K562 (cell line): Measurements from ENCODE around the gene SLC16A5.
"Not testable (repeated sequence)": the region's sequence is repeated elsewhere in the genome, so short reads cannot be mapped to it uniquely, and the experiment has no call there.

ENCODE experiments used
- ADNP ChIP-seq: fragments of 200-800 bp; sonication (Bioruptor generic); IDR thresholded peaks from 2 replicates; pipeline ENCODE4 v1.6.1; 2016; ENCODE audit warnings: missing genetic modification characterization, missing compliant biosample characterization
- BRCA1 ChIP-seq, 2 experiments: fragments of 450-650 bp in 1 of 2; sonication (generic) in 1 of 2; formaldehyde crosslinking in 1 of 2; IDR thresholded peaks; 2 replicates each; pipeline versions ENCODE4 v1.5.0 to v1.6.1; 2017 to 2020; ENCODE audit warnings: mild to moderate bottlenecking in 1 of 2, missing genetic modification reagents in 1 of 2
- CTCF ChIP-seq, 3 experiments: IDR thresholded peaks in 2 of 3; conservative IDR thresholded peaks in 1 of 3; 2 replicates each; pipeline ENCODE4 v1.5.1; 2011 to 2012; ENCODE audit warnings: low read length in 3 of 3, mild to moderate bottlenecking in 3 of 3, control low read depth in 2 of 3, improper control_type of control experiment in 1 of 3, inconsistent platforms in 1 of 3, low read depth in 1 of 3, mixed read lengths in 1 of 3, moderate library complexity in 1 of 3; ENCODE audit not compliant: insufficient read depth in 2 of 3
- CUX1 ChIP-seq: fragments of 200-800 bp; sonication (Bioruptor generic); IDR thresholded peaks from 2 replicates; pipeline ENCODE4 v1.6.1; 2016; ENCODE audit warnings: missing genetic modification characterization, missing compliant biosample characterization
- E2F1 ChIP-seq: sonication (generic); formaldehyde crosslinking; IDR thresholded peaks from 2 replicates; pipeline ENCODE4 v1.8.1; 2023; ENCODE audit warnings: mild to moderate bottlenecking, missing genetic modification reagents, moderate library complexity
- HMGN3 ChIP-seq: IDR thresholded peaks from 2 replicates; pipeline ENCODE4 v1.6.1; 2011; ENCODE audit warnings: borderline replicate concordance, low read depth, mild to moderate bottlenecking, mixed read lengths, low read length; ENCODE audit not compliant: insufficient read length; ENCODE audit errors: extremely low read depth
- L3MBTL2 ChIP-seq: fragments of 450-650 bp; IDR thresholded peaks from 2 replicates; pipeline ENCODE4 v1.6.1; 2016; ENCODE audit warnings: mild to moderate bottlenecking, moderate library complexity
- NCOA2 ChIP-seq, 2 experiments: fragments of 450-650 bp; IDR thresholded peaks; 2 replicates each; pipeline ENCODE4 v1.6.1; 2018; ENCODE audit warnings: mild to moderate bottlenecking in 2 of 2, moderate library complexity in 1 of 2; ENCODE audit not compliant: partially characterized antibody in 2 of 2
- XRCC3 ChIP-seq: fragments of 450-650 bp; IDR thresholded peaks from 2 replicates; pipeline ENCODE4 v1.6.1; 2017; ENCODE audit warnings: mild to moderate bottlenecking, moderate library complexity
- ZFP1 ChIP-seq: fragments of 450-650 bp; formaldehyde crosslinking; IDR thresholded peaks from 2 replicates; pipeline ENCODE4 v1.4.0; 2020; ENCODE audit warnings: mild to moderate bottlenecking, mixed read lengths
- ZNF449 ChIP-seq: fragments of 250-450 bp; sonication (Bioruptor Pico); IDR thresholded peaks from 2 replicates; pipeline ENCODE4 v1.8.0; 2022; ENCODE audit warnings: moderate library complexity, mild to moderate bottlenecking, inconsistent platforms

GRCh38 chr17:75071478-75072271 lies 16.1 kb upstream of the SLC16A5 start:
- TF ChIP-seq ADNP; E2F1; BRCA1 (IDR thresholded peaks at IDR 0.05); BRCA1 (CRISPR knock-in tag; IDR thresholded peaks at IDR 0.05); CUX1 (CRISPR knock-in tag); HMGN3; ZNF449 (CRISPR knock-in tag); XRCC3: not testable (repeated sequence)
- TF ChIP-seq L3MBTL2 = peak; percentile 44; the same call in 1 of the 2 replicates
- TF ChIP-seq ZFP1 = peak; percentile 70; the same call in 1 of the 2 replicates
- peak in 1 of 3 experiments; percentile 14; a peak in 1 of 6 replicates for TF ChIP-seq CTCF (IDR thresholded peaks at IDR 0.05 in 2 of 3, conservative IDR thresholded peaks at IDR 0.05 in 1 of 3; ENCODE audit: insufficient read depth in 2 of 3, low read depth in 1 of 3, low read length in 3 of 3)
- peak in 1 of 2 experiments; percentile 59 for TF ChIP-seq NCOA2 (IDR thresholded peaks at IDR 0.05; ENCODE audit: partially characterized antibody in 2 of 2)
